HEK293 (cell line): Measurements from ENCODE around the gene KCNK6.
A peak's percentile ranks its signal among the peaks of the same experiment; 100 is the strongest.

Experiments used
- GLIS1 ChIP-seq: fragments of 450-650 bp; formaldehyde crosslinking; IDR thresholded peaks from 2 replicates; pipeline ENCODE4 v1.5.1; 2016; ENCODE audit warnings: missing biosample characterization, missing genetic modification characterization
- HIC1 ChIP-seq: fragments of 450-650 bp; formaldehyde crosslinking; IDR thresholded peaks from 2 replicates; pipeline ENCODE4 v1.5.1; 2016; ENCODE audit warnings: missing biosample characterization, missing genetic modification characterization
- KLF1 ChIP-seq: fragments of 450-650 bp; formaldehyde crosslinking; IDR thresholded peaks from 2 replicates; pipeline ENCODE4 v1.5.1; 2016; ENCODE audit warnings: missing biosample characterization, missing genetic modification characterization
- PRDM10 ChIP-seq: fragments of 450-650 bp; formaldehyde crosslinking; IDR thresholded peaks from 2 replicates; pipeline ENCODE4 v1.5.1; 2016; ENCODE audit warnings: missing biosample characterization, missing genetic modification characterization
- ZBTB1 ChIP-seq: fragments of 450-650 bp; formaldehyde crosslinking; IDR thresholded peaks from 2 replicates; pipeline ENCODE4 v1.5.1; 2016; ENCODE audit warnings: missing biosample characterization, missing genetic modification characterization
- ZBTB11 ChIP-seq: fragments of 450-650 bp; formaldehyde crosslinking; conservative IDR thresholded peaks from 2 replicates; pipeline ENCODE4 v1.5.1; 2016; ENCODE audit warnings: low read depth, missing biosample characterization, missing genetic modification characterization
- ZIC2 ChIP-seq: fragments of 450-650 bp; formaldehyde crosslinking; IDR thresholded peaks from 2 replicates; pipeline ENCODE4 v1.5.1; 2016; ENCODE audit warnings: missing biosample characterization, missing genetic modification characterization
- ZNF121 ChIP-seq: fragments of 450-650 bp; formaldehyde crosslinking; IDR thresholded peaks from 2 replicates; pipeline ENCODE4 v1.5.1; 2016; ENCODE audit warnings: missing biosample characterization, missing genetic modification characterization
- ZNF140 ChIP-seq: fragments of 450-650 bp; formaldehyde crosslinking; IDR thresholded peaks from 2 replicates; pipeline ENCODE4 v1.5.1; 2016; ENCODE audit warnings: missing biosample characterization, missing genetic modification characterization
- ZNF169 ChIP-seq: fragments of 450-650 bp; formaldehyde crosslinking; IDR thresholded peaks from 2 replicates; pipeline ENCODE4 v1.5.1; 2016; ENCODE audit warnings: missing biosample characterization, missing genetic modification characterization
- ZNF174 ChIP-seq: fragments of 450-650 bp; formaldehyde crosslinking; IDR thresholded peaks from 2 replicates; pipeline ENCODE4 v1.5.0; 2017; ENCODE audit warnings: missing biosample characterization, mild to moderate bottlenecking, missing genetic modification characterization
- ZNF19 ChIP-seq: fragments of 450-650 bp; formaldehyde crosslinking; IDR thresholded peaks from 2 replicates; pipeline ENCODE4; 2016; ENCODE audit warnings: missing biosample characterization, missing genetic modification characterization, low read depth
- ZNF2 ChIP-seq: fragments of 450-650 bp; formaldehyde crosslinking; IDR thresholded peaks from 2 replicates; pipeline ENCODE4 v1.5.1; 2016; ENCODE audit warnings: missing biosample characterization, missing genetic modification characterization
- ZNF223 ChIP-seq: fragments of 450-650 bp; formaldehyde crosslinking; IDR thresholded peaks from 2 replicates; pipeline ENCODE4 v1.5.1; 2016; ENCODE audit warnings: missing biosample characterization, missing genetic modification characterization
- ZNF335 ChIP-seq: fragments of 450-650 bp; formaldehyde crosslinking; conservative IDR thresholded peaks from 2 replicates; pipeline ENCODE4 v1.5.1; 2016; ENCODE audit warnings: missing biosample characterization, missing genetic modification characterization
- ZNF350 ChIP-seq: fragments of 450-650 bp; formaldehyde crosslinking; IDR thresholded peaks from 2 replicates; pipeline ENCODE4 v1.5.0; 2017; ENCODE audit warnings: missing biosample characterization, mild to moderate bottlenecking, missing genetic modification characterization
- ZNF610 ChIP-seq: fragments of 450-650 bp; formaldehyde crosslinking; IDR thresholded peaks from 2 replicates; pipeline ENCODE4 v1.5.1; 2016; ENCODE audit warnings: missing biosample characterization, missing genetic modification characterization, borderline replicate concordance
- ZNF660 ChIP-seq: fragments of 450-650 bp; IDR thresholded peaks from 2 replicates; pipeline ENCODE4 v1.5.1; 2018; ENCODE audit warnings: missing biosample characterization, mild to moderate bottlenecking, missing genetic modification characterization
- ZNF701 ChIP-seq: fragments of 450-650 bp; formaldehyde crosslinking; IDR thresholded peaks from 2 replicates; pipeline ENCODE4 v1.5.1; 2016; ENCODE audit warnings: missing biosample characterization, missing genetic modification characterization
- ZNF707 ChIP-seq: fragments of 450-650 bp; formaldehyde crosslinking; IDR thresholded peaks from 2 replicates; pipeline ENCODE4 v1.5.1; 2016; ENCODE audit warnings: missing biosample characterization, missing genetic modification characterization
- ZNF843 ChIP-seq: fragments of 450-650 bp; formaldehyde crosslinking; IDR thresholded peaks from 2 replicates; pipeline ENCODE4 v1.5.1; 2016; ENCODE audit warnings: missing biosample characterization, missing genetic modification characterization
- ZXDB ChIP-seq: fragments of 450-650 bp; formaldehyde crosslinking; IDR thresholded peaks from 2 replicates; pipeline ENCODE4 v1.5.1; 2016; ENCODE audit warnings: missing biosample characterization, missing genetic modification characterization
- TF ChIP-seq, protein P1 (sequence below): fragments of 450-650 bp; formaldehyde crosslinking; IDR thresholded peaks from 2 replicates; pipeline ENCODE4 v1.5.1; 2016; ENCODE audit warnings: missing biosample characterization, missing genetic modification characterization, borderline replicate concordance
- TF ChIP-seq, protein P2 (sequence below): fragments of 450-650 bp; formaldehyde crosslinking; IDR thresholded peaks from 2 replicates; pipeline ENCODE4 v1.5.1; 2016; ENCODE audit warnings: missing biosample characterization, missing genetic modification characterization

The KCNK6 gene

GRCh38 chr19:38336638-38337359 lies 17.2 kb downstream of the KCNK6 start (continued):
- TF ChIP-seq ZNF169 (tag by site-specific recombination) (peak; percentile 90; the same call in 1 of the 2 replicates), ZNF350 (tag by site-specific recombination) (no peak), KLF1 (tag by site-specific recombination) (peak; percentile 99), ZNF223 (tag by site-specific recombination) (peak; percentile 12; the same call in 1 of the 2 replicates), ZNF610 (tag by site-specific recombination) (peak; percentile 91), ZNF701 (tag by site-specific recombination) (peak; percentile 72; the same call in 1 of the 2 replicates), ZBTB1 (tag by site-specific recombination) (no peak; the same call in 1 of the 2 replicates), HIC1 (peak; percentile 85), PRDM10 (tag by site-specific recombination) (peak; percentile 100), ZNF335 (peak; percentile 94), ZNF19 (no peak), ZNF140 (tag by site-specific recombination) (no peak), ZXDB (tag by site-specific recombination) (peak; percentile 100), ZIC2 (tag by site-specific recombination) (no peak), ZNF660 (no peak; the same call in 1 of the 2 replicates), ZNF843 (tag by site-specific recombination) (peak; percentile 49), ZNF174 (no peak), ZNF2 (peak; percentile 95), GLIS1 (tag by site-specific recombination) (peak; percentile 31; the same call in 1 of the 2 replicates), ZBTB11 (tag by site-specific recombination) (peak; percentile 90), ZNF121 (tag by site-specific recombination) (peak; percentile 79; the same call in 1 of the 2 replicates), ZNF707 (tag by site-specific recombination) (peak; percentile 53; the same call in 1 of the 2 replicates)
- TF ChIP-seq, protein P1, sequence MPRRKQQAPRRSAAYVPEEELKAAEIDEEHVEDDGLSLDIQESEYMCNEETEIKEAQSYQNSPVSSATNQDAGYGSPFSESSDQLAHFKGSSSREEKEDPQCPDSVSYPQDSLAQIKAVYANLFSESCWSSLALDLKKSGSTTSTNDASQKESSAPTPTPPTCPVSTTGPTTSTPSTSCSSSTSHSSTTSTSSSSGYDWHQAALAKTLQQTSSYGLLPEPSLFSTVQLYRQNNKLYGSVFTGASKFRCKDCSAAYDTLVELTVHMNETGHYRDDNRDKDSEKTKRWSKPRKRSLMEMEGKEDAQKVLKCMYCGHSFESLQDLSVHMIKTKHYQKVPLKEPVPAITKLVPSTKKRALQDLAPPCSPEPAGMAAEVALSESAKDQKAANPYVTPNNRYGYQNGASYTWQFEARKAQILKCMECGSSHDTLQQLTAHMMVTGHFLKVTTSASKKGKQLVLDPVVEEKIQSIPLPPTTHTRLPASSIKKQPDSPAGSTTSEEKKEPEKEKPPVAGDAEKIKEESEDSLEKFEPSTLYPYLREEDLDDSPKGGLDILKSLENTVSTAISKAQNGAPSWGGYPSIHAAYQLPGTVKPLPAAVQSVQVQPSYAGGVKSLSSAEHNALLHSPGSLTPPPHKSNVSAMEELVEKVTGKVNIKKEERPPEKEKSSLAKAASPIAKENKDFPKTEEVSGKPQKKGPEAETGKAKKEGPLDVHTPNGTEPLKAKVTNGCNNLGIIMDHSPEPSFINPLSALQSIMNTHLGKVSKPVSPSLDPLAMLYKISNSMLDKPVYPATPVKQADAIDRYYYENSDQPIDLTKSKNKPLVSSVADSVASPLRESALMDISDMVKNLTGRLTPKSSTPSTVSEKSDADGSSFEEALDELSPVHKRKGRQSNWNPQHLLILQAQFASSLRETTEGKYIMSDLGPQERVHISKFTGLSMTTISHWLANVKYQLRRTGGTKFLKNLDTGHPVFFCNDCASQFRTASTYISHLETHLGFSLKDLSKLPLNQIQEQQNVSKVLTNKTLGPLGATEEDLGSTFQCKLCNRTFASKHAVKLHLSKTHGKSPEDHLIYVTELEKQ (tag by site-specific recombination), result peak; percentile 77; the same call in 1 of the 2 replicates
- TF ChIP-seq, protein P2, sequence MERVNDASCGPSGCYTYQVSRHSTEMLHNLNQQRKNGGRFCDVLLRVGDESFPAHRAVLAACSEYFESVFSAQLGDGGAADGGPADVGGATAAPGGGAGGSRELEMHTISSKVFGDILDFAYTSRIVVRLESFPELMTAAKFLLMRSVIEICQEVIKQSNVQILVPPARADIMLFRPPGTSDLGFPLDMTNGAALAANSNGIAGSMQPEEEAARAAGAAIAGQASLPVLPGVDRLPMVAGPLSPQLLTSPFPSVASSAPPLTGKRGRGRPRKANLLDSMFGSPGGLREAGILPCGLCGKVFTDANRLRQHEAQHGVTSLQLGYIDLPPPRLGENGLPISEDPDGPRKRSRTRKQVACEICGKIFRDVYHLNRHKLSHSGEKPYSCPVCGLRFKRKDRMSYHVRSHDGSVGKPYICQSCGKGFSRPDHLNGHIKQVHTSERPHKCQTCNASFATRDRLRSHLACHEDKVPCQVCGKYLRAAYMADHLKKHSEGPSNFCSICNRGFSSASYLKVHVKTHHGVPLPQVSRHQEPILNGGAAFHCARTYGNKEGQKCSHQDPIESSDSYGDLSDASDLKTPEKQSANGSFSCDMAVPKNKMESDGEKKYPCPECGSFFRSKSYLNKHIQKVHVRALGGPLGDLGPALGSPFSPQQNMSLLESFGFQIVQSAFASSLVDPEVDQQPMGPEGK (tag by site-specific recombination), result peak; percentile 100
